ENCODE results near the gene CDKAL1. TPM values are rescaled to one million over a fixed set of nuclear protein-coding genes. Genes with fewer than 3 reads are reported as not detected.

The CDKAL1 gene
- total and polyA plus RNA-seq, 4 donors = 2.0 to 12.9 (median 6.7) TPM

- Histone ChIP-seq H3K27me3 (ENCODE audit: control insufficient read depth in 4 of 4, insufficient read depth in 4 of 4, low read length in 3 of 4) (no peaks in the 10 kb centered on the region), H3K9ac (ENCODE audit: low read depth in 1 of 2, low read length in 2 of 2) (no peak overlapping the region), H3K36me3 (ENCODE audit: control insufficient read depth in 4 of 4, insufficient read depth in 3 of 4, low read depth in 1 of 4, low read length in 3 of 4) (no peaks in the 10 kb centered on the region), H3K4me3 (ENCODE audit: low read depth in 1 of 3, low read length in 3 of 3) (no peak overlapping the region), H3K4me1 (ENCODE audit: control insufficient read depth in 4 of 4, insufficient read depth in 4 of 4, low read length in 3 of 4) (no peaks in the 10 kb centered on the region), H3K27ac (ENCODE audit: low read depth in 1 of 2, low read length in 2 of 2) (no peak overlapping the region), H3K9me3 (ENCODE audit: control insufficient read depth in 4 of 4, low read length in 3 of 4) (no peaks in the 10 kb centered on the region)
- WGBS = 90% methylated on average over 2 of the region's 2 CpGs
- no peak for DNase-seq (ENCODE audit: low spot score)
- TF ChIP-seq ZBTB33 (IDR thresholded peaks at IDR 0.05) (no peak), SP1 (IDR thresholded peaks at IDR 0.05) (no peak), MAX (IDR thresholded peaks at IDR 0.05) (no peak), JUND (IDR thresholded peaks at IDR 0.05) (no peak), HNF4G (IDR thresholded peaks at IDR 0.05) (no peak), HNF4A (conservative IDR thresholded peaks at IDR 0.05) (no peak)
- TF ChIP-seq, protein P1, sequence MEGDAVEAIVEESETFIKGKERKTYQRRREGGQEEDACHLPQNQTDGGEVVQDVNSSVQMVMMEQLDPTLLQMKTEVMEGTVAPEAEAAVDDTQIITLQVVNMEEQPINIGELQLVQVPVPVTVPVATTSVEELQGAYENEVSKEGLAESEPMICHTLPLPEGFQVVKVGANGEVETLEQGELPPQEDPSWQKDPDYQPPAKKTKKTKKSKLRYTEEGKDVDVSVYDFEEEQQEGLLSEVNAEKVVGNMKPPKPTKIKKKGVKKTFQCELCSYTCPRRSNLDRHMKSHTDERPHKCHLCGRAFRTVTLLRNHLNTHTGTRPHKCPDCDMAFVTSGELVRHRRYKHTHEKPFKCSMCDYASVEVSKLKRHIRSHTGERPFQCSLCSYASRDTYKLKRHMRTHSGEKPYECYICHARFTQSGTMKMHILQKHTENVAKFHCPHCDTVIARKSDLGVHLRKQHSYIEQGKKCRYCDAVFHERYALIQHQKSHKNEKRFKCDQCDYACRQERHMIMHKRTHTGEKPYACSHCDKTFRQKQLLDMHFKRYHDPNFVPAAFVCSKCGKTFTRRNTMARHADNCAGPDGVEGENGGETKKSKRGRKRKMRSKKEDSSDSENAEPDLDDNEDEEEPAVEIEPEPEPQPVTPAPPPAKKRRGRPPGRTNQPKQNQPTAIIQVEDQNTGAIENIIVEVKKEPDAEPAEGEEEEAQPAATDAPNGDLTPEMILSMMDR (IDR thresholded peaks at IDR 0.05; ENCODE audit: low read depth, low read length, missing input control) = no peak
Measured at GRCh38 chr6:20909621-20910020, 375.4 kb downstream of the CDKAL1 start.

GRCh38 chr6:20911712-20912111 lies 377.5 kb downstream of the CDKAL1 start:
- Histone ChIP-seq H3K4me3 (ENCODE audit: low read depth in 1 of 3, low read length in 3 of 3) (no peak overlapping the region), H3K36me3 (ENCODE audit: control insufficient read depth in 4 of 4, insufficient read depth in 3 of 4, low read depth in 1 of 4, low read length in 3 of 4) (no peaks in the 10 kb centered on the region), H3K9me3 (ENCODE audit: control insufficient read depth in 4 of 4, low read length in 3 of 4) (peaks cover 0 to 7% (median 0%) of the 10 kb centered on the region in 4 donors), H3K27me3 (ENCODE audit: control insufficient read depth in 4 of 4, insufficient read depth in 4 of 4, low read length in 3 of 4) (no peaks in the 10 kb centered on the region), H3K27ac (ENCODE audit: low read depth in 1 of 2, low read length in 2 of 2) (no peak overlapping the region), H3K9ac (ENCODE audit: low read depth in 1 of 2, low read length in 2 of 2) (no peak overlapping the region), H3K4me1 (ENCODE audit: control insufficient read depth in 4 of 4, insufficient read depth in 4 of 4, low read length in 3 of 4) (no peaks in the 10 kb centered on the region)
- DNase-seq (ENCODE audit: low spot score) = no peak
- 76% methylated on average over 1 of the region's 1 CpG for WGBS
- TF ChIP-seq EGR1 (IDR thresholded peaks at IDR 0.05; ENCODE audit: low read depth in 2 of 2) (no peak), FOXA1 (IDR thresholded peaks at IDR 0.05) (no peak), YY1 (IDR thresholded peaks at IDR 0.05) (no peak)

GRCh38 chr6:20915156-20915555 lies 380.9 kb downstream of the CDKAL1 start:
- Histone ChIP-seq H3K27ac (ENCODE audit: low read depth in 1 of 2, low read length in 2 of 2) (no peak overlapping the region), H3K4me3 (ENCODE audit: low read depth in 1 of 3, low read length in 3 of 3) (no peak overlapping the region), H3K9me3 (ENCODE audit: control insufficient read depth in 4 of 4, low read length in 3 of 4) (peaks cover 0 to 7% (median 0%) of the 10 kb centered on the region in 4 donors), H3K4me1 (ENCODE audit: control insufficient read depth in 4 of 4, insufficient read depth in 4 of 4, low read length in 3 of 4) (no peaks in the 10 kb centered on the region), H3K9ac (ENCODE audit: low read depth in 1 of 2, low read length in 2 of 2) (no peak overlapping the region), H3K27me3 (ENCODE audit: control insufficient read depth in 4 of 4, insufficient read depth in 4 of 4, low read length in 3 of 4) (no peaks in the 10 kb centered on the region), H3K36me3 (ENCODE audit: control insufficient read depth in 4 of 4, insufficient read depth in 3 of 4, low read depth in 1 of 4, low read length in 3 of 4) (no peaks in the 10 kb centered on the region)
- DNase-seq (ENCODE audit: low spot score) = no peak
- TF ChIP-seq, protein P1 (IDR thresholded peaks at IDR 0.05; ENCODE audit: low read depth, low read length, missing input control) = no peak
- TF ChIP-seq, protein P2, sequence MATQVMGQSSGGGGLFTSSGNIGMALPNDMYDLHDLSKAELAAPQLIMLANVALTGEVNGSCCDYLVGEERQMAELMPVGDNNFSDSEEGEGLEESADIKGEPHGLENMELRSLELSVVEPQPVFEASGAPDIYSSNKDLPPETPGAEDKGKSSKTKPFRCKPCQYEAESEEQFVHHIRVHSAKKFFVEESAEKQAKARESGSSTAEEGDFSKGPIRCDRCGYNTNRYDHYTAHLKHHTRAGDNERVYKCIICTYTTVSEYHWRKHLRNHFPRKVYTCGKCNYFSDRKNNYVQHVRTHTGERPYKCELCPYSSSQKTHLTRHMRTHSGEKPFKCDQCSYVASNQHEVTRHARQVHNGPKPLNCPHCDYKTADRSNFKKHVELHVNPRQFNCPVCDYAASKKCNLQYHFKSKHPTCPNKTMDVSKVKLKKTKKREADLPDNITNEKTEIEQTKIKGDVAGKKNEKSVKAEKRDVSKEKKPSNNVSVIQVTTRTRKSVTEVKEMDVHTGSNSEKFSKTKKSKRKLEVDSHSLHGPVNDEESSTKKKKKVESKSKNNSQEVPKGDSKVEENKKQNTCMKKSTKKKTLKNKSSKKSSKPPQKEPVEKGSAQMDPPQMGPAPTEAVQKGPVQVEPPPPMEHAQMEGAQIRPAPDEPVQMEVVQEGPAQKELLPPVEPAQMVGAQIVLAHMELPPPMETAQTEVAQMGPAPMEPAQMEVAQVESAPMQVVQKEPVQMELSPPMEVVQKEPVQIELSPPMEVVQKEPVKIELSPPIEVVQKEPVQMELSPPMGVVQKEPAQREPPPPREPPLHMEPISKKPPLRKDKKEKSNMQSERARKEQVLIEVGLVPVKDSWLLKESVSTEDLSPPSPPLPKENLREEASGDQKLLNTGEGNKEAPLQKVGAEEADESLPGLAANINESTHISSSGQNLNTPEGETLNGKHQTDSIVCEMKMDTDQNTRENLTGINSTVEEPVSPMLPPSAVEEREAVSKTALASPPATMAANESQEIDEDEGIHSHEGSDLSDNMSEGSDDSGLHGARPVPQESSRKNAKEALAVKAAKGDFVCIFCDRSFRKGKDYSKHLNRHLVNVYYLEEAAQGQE (IDR thresholded peaks at IDR 0.05) = no peak
- no peak for TF ChIP-seq TAF1 (conservative IDR thresholded peaks at IDR 0.05)
- no peak for TF ChIP-seq FOXA1 (IDR thresholded peaks at IDR 0.05)
- no peak for TF ChIP-seq YY1 (IDR thresholded peaks at IDR 0.05)
- no peak for TF ChIP-seq FOXA2 (IDR thresholded peaks at IDR 0.05)
- no peak for TF ChIP-seq RAD21 (IDR thresholded peaks at IDR 0.05)
- no peak for TF ChIP-seq NR2F2 (IDR thresholded peaks at IDR 0.05)
- TF ChIP-seq MAX (IDR thresholded peaks at IDR 0.05) = no peak
- TF ChIP-seq SP1 (IDR thresholded peaks at IDR 0.05) = no peak
- 91% methylated on average over 1 of the region's 1 CpG for WGBS

Measured in liver (tissue), 9 donors.